Fibroblast of the aortic adventitia (primary cell): ENCODE data around the gene OOSP2. TPM values are rescaled to one million over a fixed set of nuclear protein-coding genes. Genes with fewer than 3 reads are reported as not detected.
"Not testable (repeated sequence)": the region's sequence is repeated elsewhere in the genome, so short reads cannot be mapped to it uniquely, and the experiment has no call there.

Source experiments
- DNase-seq: peaks from one replicate; pipeline ENCODE4 v3.0.0-alpha.2; 2010; ENCODE audit warnings: low read depth
- H3K4me3 ChIP-seq: 2 replicates; pipeline ENCODE4 v1.5.1; 2011; ENCODE audit warnings: low read depth, mild to moderate bottlenecking, control low read depth, low read length, moderate library complexity
- total RNA-seq: library from RNA; depleted of rRNA; stranded (reverse); fragments of >200 nt; gene quantifications from 2 replicates; pipeline ENCODE4 v1.2.3, GENCODE V29; 2012; ENCODE audit warnings: low replicate concordance
- TF ChIP-seq, protein P1 (sequence below): IDR thresholded peaks from 2 replicates; pipeline ENCODE4 v1.5.1; 2011; ENCODE audit warnings: mild to moderate bottlenecking, low read length, control low read depth, inconsistent platforms; ENCODE audit not compliant: insufficient read depth

OOSP2 gene
- total RNA-seq, 1 donor = not detected

DNA sequence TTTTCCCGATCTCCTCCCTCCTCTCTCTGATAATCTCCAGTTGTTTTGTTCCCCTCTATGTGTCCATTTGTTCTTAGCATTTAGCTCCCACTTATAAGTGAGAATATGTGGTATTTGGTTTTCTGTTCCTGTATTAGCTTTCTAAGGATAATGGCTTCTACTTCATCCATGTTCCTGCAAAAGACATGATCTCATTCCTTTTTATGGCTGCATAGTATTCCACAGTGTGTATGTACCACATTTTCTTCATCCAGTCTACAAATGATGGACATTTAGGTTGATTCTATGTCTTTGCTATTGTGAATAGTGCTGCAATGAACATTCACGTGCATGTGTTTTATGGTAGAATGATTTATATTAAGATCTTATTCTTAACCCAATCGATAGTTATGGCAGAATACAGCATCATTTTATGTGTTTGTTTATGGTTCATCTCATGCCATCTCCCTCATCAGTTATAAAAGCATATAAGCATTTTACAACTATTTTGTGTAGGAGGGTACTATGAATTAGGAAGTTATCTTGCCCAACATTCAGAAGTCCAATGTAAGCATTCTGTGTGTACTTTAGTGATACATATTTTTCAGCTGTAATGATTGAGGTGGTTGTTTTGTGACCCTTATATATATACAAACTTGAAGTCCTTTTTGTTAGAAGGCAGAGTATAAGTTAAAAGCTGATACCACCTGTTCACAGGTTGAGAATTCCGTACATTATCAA lies 19.5 kb downstream of the OOSP2 start:
- TF ChIP-seq, protein P1, sequence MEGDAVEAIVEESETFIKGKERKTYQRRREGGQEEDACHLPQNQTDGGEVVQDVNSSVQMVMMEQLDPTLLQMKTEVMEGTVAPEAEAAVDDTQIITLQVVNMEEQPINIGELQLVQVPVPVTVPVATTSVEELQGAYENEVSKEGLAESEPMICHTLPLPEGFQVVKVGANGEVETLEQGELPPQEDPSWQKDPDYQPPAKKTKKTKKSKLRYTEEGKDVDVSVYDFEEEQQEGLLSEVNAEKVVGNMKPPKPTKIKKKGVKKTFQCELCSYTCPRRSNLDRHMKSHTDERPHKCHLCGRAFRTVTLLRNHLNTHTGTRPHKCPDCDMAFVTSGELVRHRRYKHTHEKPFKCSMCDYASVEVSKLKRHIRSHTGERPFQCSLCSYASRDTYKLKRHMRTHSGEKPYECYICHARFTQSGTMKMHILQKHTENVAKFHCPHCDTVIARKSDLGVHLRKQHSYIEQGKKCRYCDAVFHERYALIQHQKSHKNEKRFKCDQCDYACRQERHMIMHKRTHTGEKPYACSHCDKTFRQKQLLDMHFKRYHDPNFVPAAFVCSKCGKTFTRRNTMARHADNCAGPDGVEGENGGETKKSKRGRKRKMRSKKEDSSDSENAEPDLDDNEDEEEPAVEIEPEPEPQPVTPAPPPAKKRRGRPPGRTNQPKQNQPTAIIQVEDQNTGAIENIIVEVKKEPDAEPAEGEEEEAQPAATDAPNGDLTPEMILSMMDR = no peak
- DNase-seq = no peak
- H3K4me3 ChIP-seq = no peak overlapping the region

DNA sequence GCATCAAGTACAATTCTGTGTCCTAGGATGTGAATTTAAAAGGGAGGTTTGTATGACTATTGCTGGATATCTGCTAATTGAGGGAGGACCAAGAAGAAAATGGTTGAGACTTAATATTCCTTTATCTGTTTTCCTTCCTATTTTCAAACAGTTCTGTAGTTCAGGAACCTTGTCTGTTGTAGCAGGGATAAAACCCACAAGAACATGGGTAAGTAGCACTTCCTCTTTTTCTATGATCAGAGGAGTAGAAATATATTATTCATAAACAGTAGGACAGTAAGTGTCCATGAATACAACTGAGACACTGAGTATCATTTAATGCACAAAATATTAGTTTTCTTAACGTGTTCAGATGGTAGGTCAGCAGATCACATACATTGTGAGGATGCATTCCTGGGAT lies 23.9 kb downstream of the OOSP2 start:
- TF ChIP-seq, protein P1 = no peak
- H3K4me3 ChIP-seq = no peak overlapping the region
- DNase-seq = no peak

DNA sequence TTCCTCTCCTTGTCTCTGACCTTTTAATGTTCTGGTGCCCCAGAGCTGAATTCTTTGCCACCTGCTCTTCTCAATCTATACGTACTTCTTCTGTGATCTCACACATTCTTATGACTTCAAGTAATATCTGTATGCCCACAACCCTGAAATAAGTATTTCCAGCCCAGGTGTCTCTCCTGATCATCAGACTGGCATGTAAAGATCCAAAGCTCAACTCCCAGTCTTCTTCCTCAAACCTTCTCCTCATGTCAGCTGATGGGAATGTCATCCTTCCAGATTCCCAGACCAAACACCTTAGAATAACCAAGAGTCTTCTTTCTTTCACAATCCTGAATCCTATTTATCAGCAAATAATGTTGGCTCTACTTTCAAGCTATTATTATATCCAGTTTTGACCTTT lies 25.6 kb downstream of the OOSP2 start:
- TF ChIP-seq, protein P1 = no peak
- DNase-seq = no peak
- no peak overlapping the region for H3K4me3 ChIP-seq

DNA sequence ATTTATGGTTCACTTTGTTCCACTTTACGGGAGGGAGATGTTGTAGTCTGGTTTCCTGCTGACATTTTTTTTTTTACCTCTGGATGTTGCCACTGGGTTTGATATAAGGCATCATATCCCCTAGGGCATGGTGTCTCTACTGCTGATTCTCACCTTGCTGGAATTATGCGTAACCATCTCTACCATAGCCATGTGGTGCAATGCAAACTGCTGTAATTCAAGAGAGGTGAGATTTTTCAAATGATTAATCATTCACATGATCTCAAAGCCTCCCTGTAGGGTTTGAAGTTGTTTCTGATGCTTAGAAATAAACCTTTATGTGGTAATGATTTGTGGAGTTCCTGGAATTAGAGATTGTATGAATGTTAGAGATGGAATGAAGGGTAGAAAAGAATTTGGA lies 29.2 kb downstream of the OOSP2 start:
- no peak for DNase-seq
- H3K4me3 ChIP-seq = no peak overlapping the region
- TF ChIP-seq, protein P1 = no peak

DNA sequence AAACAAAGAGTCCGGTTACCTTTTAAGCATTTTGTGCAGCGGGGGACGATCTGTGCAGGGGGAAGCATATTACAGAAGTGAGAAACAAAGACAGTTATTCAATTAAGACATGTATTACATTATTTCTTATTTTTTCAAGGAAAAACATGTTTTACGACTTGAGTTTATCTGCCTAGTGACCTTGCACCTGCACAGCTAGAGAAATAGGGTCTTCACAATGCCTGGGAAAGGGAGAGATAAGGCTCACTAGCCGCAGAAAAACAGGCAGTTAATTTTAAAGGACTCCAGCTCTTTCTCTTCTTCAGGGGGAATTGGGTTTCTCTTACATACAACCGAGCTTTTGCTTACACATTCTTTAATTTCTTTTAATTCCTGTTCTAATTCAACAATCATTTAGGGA lies 31.4 kb downstream of the OOSP2 start:
- H3K4me3 ChIP-seq, DNase-seq: not testable (repeated sequence)

DNA sequence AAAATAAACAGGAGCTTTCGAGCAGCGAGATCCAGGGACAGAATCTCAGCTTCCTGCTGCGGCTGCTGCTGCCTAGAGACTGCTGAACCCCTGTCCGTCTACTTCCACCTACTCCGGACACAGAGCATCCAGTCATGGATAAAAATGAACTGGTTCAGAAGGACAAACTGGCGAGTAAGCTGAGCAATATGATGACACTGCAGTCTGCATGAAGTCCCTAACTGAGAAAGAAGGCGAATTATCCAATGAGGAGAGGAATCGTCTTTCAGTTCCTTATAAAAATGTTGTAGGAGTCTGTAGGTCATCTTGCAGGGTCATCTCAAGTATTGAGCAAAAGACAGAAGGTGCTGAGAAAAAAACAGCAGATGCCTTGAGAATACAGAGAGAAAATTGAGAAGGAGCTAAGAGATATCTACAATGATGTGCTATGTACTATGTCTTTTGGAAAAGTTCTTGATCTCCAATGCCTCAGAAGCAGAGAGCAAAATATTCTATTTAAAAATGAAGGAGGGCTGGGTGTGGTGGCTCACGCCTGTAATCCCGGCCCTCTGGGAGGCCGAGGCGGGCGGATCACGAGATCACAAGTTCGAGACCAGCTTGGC lies 37.1 kb downstream of the OOSP2 start:
- no peak overlapping the region for H3K4me3 ChIP-seq
- no peak for DNase-seq
- TF ChIP-seq, protein P1 = no peak

DNA sequence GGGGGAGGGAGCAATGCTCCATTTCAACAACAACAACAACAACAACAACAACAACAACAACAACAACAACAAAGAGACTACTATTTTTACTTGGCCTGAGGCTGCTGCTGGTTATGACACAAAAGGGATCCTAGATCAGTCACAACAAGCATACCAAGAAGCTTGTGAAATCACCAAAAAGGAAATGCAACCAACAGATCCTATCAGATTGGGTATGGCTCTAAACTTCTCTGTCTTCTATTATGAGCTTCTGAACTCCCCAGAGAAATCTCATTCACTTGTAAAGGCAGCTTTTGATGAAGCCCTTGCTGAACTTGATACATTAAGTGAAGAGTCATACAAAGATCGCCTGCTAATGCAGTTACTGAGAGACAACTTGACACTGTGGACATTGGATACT lies 37.8 kb downstream of the OOSP2 start:
- no peak for DNase-seq
- TF ChIP-seq, protein P1 = no peak
- H3K4me3 ChIP-seq = no peak overlapping the region
